ENCODE data around the gene CDC73. TPM values are rescaled to one million over a fixed set of nuclear protein-coding genes. Genes with fewer than 3 reads are reported as not detected.

Gene CDC73
- total and polyA plus RNA-seq, 2 of the 13 experiments (the other 11 are each of a cell fraction or from before 2014, with no cell fraction given) = 20.2 to 26.3 TPM

DNA sequence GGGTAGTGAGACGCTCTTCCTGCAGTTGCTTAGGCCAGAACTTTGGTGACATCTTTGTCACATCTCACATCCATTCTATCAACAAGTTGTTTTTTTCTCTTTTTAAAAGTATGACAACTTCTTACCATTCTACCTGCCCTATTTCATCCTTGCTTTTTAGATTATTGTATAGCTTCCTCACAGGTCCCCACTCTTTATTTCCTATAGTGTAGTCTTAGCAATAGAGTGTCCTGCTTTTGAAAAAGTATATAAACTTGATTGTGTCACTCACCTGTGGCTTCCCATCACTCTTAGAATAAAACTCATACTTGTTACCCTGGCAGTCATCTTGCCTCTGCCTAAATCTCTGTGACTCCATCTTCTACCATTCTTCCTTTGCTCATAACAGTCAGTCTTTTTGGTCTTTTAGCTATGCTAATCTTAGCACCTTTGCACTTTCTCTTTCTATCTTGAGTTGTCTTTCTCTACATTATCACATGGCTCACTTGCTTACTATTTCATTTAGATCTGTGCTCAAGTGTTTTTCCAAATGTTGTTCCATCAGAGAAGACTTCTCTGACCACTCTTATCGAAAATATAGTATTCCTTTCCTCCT lies 9.5 kb downstream of the CDC73 start (continued):
- TF ChIP-seq, protein P1, sequence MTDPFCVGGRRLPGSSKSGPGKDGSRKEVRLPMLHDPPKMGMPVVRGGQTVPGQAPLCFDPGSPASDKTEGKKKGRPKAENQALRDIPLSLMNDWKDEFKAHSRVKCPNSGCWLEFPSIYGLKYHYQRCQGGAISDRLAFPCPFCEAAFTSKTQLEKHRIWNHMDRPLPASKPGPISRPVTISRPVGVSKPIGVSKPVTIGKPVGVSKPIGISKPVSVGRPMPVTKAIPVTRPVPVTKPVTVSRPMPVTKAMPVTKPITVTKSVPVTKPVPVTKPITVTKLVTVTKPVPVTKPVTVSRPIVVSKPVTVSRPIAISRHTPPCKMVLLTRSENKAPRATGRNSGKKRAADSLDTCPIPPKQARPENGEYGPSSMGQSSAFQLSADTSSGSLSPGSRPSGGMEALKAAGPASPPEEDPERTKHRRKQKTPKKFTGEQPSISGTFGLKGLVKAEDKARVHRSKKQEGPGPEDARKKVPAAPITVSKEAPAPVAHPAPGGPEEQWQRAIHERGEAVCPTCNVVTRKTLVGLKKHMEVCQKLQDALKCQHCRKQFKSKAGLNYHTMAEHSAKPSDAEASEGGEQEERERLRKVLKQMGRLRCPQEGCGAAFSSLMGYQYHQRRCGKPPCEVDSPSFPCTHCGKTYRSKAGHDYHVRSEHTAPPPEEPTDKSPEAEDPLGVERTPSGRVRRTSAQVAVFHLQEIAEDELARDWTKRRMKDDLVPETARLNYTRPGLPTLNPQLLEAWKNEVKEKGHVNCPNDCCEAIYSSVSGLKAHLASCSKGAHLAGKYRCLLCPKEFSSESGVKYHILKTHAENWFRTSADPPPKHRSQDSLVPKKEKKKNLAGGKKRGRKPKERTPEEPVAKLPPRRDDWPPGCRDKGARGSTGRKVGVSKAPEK (CRISPR knock-in tag; IDR thresholded peaks at IDR 0.05; ENCODE audit: borderline replicate concordance) = no peak

DNA sequence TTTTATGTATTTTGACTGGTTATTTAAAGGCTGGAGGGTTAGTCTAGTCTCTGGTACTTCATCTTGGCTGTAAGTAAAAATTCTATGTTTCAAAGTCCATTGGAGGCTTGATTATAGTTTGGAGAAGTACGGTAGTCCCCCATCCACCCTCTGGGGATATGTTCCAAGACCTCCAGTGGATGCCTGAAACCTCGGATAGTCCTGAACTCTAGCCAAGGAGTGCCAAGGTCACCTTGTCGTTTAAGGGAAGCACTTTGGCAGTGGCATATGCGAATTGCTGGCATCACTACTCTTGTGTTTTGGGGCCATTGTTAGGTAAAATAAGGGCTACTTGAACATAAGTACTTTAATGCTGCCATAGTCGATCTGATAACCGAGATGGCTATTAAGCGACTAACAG lies 18.4 kb downstream of the CDC73 start:
- in situ Hi-C loops (cut with HindIII; ENCODE audit: extremely low pct_ligation_motif_present, low pct_unique_long_range_greater_than_20kb) (no loop called here), intact Hi-C loops (cut with micrococcal nuclease; ENCODE audit: unreplicated experiment) (no loop called here)
- Histone ChIP-seq H3K27me3 (ENCODE audit: control insufficient read depth in 1 of 2, insufficient read depth in 2 of 2, low read length in 2 of 2) (no peaks in the 10 kb centered on the region), H4K20me1 (ENCODE audit: insufficient read depth, low read length) (no peaks in the 10 kb centered on the region), H3K4me2 (ENCODE audit: low read depth, low read length) (no peak overlapping the region), H2AFZ (ENCODE audit: low read length) (no peak overlapping the region), H3K4me1 (ENCODE audit: insufficient read depth, low read length) (no peaks in the 10 kb centered on the region), H3K79me2 (ENCODE audit: insufficient read depth, low read length) (no peaks in the 10 kb centered on the region), H3K9me3 (ENCODE audit: low read length) (no peaks in the 10 kb centered on the region), H3K9ac (ENCODE audit: insufficient read depth, low read depth, low read length) (no peak overlapping the region), H3K27ac (ENCODE audit: extremely low read length, insufficient read depth, low read length) (no peak overlapping the region), H3K36me3 (replicated peaks in 1 of 2; ENCODE audit: control insufficient read depth in 1 of 2, insufficient read depth in 2 of 2, low read length in 2 of 2) (peaks cover 3 to 72% of the 10 kb centered on the region in 2 experiments; a peak in 4 of 5 replicates), H3K4me3 (replicated peaks in 1 of 3; ENCODE audit: insufficient read depth in 1 of 3, low read depth in 2 of 3, low read length in 3 of 3) (no peak overlapping the region)
- WGBS (ENCODE audit: low lambda C conversion rate) = 86% methylated on average over 7 of the region's 7 CpGs
- DNase-seq (ENCODE audit: low spot score) = no peak
- ChIA-PET CTCF (ENCODE audit: low intra/inter-chr PET ratio, low total read pairs) (no interaction called here), POLR2A (no interaction called here)
- TF ChIP-seq ZNF589 (CRISPR knock-in tag; conservative IDR thresholded peaks at IDR 0.05) = no peak
- TF ChIP-seq ZNF331 (CRISPR knock-in tag; IDR thresholded peaks at IDR 0.05) = no peak
- no peak for TF ChIP-seq ZNF354B (CRISPR knock-in tag; IDR thresholded peaks at IDR 0.05)
- TF ChIP-seq ZNF878 (CRISPR knock-in tag; IDR thresholded peaks at IDR 0.05) = no peak
- TF ChIP-seq, protein P2, sequence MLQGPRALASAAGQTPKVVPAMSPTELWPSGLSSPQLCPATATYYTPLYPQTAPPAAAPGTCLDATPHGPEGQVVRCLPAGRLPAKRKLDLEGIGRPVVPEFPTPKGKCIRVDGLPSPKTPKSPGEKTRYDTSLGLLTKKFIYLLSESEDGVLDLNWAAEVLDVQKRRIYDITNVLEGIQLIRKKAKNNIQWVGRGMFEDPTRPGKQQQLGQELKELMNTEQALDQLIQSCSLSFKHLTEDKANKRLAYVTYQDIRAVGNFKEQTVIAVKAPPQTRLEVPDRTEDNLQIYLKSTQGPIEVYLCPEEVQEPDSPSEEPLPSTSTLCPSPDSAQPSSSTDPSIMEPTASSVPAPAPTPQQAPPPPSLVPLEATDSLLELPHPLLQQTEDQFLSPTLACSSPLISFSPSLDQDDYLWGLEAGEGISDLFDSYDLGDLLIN (CRISPR knock-in tag; IDR thresholded peaks at IDR 0.05; ENCODE audit: borderline replicate concordance) = no peak
- TF ChIP-seq ZNF768 (CRISPR knock-in tag; IDR thresholded peaks at IDR 0.05) = no peak
- no peak for TF ChIP-seq KLF9 (CRISPR knock-in tag; IDR thresholded peaks at IDR 0.05; ENCODE audit: low read depth)
- TF ChIP-seq FOXK1 (CRISPR knock-in tag; IDR thresholded peaks at IDR 0.05; ENCODE audit: borderline replicate concordance, low read depth) = no peak
- TF ChIP-seq TCF7L2 (IDR thresholded peaks at IDR 0.05; ENCODE audit: low read depth, low read length) = no peak
- TF ChIP-seq ZNF703 (CRISPR knock-in tag; IDR thresholded peaks at IDR 0.05; ENCODE audit: borderline replicate concordance) = no peak
- TF ChIP-seq MTA3 (CRISPR knock-in tag; IDR thresholded peaks at IDR 0.05) = no peak
- TF ChIP-seq RBM39 (IDR thresholded peaks at IDR 0.05; ENCODE audit: low read depth, low read length, poor library complexity, severe bottlenecking) = no peak
- no TSS peak for BruUV-seq (replicated peaks)
- no peak for FAIRE-seq
- no peak for ATAC-seq

All from HepG2 (cell line).